NT2/D1 (cell line): Measurements from ENCODE around the gene ST8SIA6.

Source experiments
- DNase-seq: peaks from one replicate; pipeline ENCODE4 v3.0.0-alpha.2; 2011; ENCODE audit warnings: low read depth, low spot score
- H3K27me3 ChIP-seq: 2 replicates; pipeline ENCODE4 v1.6.0; 2011; ENCODE audit warnings: mild to moderate bottlenecking; ENCODE audit not compliant: insufficient read length, insufficient read depth
- H3K36me3 ChIP-seq: 2 replicates; pipeline ENCODE4 v1.6.1; 2011; ENCODE audit warnings: mild to moderate bottlenecking, low read length, mixed read lengths; ENCODE audit not compliant: insufficient read depth, insufficient read length
- H3K4me1 ChIP-seq: 2 replicates; pipeline ENCODE4 v1.5.1; 2011; ENCODE audit not compliant: insufficient read depth, insufficient read length
- H3K4me3 ChIP-seq: 2 replicates; pipeline ENCODE4 v1.5.1; 2011; ENCODE audit warnings: low read depth; ENCODE audit not compliant: insufficient read length
- H3K9ac ChIP-seq: 2 replicates; pipeline ENCODE4 v1.6.0; 2011; ENCODE audit warnings: low read depth; ENCODE audit not compliant: insufficient read length
- H3K9me3 ChIP-seq: 2 replicates; pipeline ENCODE4 v1.5.1; 2011; ENCODE audit warnings: mild to moderate bottlenecking, low read length; ENCODE audit not compliant: insufficient read depth
- SUZ12 ChIP-seq: IDR thresholded peaks from 2 replicates; pipeline ENCODE4 v1.6.1; 2011; ENCODE audit not compliant: insufficient read length, insufficient read depth; ENCODE audit errors: extremely low read depth
- YY1 ChIP-seq: IDR thresholded peaks from 2 replicates; pipeline ENCODE4 v1.6.1; 2011; ENCODE audit not compliant: insufficient read length, insufficient read depth
- ZNF274 ChIP-seq: IDR thresholded peaks from 2 replicates; pipeline ENCODE4 v1.6.1; 2011; ENCODE audit warnings: mild to moderate bottlenecking, low read depth, low read length

ST8SIA6 gene

DNA sequence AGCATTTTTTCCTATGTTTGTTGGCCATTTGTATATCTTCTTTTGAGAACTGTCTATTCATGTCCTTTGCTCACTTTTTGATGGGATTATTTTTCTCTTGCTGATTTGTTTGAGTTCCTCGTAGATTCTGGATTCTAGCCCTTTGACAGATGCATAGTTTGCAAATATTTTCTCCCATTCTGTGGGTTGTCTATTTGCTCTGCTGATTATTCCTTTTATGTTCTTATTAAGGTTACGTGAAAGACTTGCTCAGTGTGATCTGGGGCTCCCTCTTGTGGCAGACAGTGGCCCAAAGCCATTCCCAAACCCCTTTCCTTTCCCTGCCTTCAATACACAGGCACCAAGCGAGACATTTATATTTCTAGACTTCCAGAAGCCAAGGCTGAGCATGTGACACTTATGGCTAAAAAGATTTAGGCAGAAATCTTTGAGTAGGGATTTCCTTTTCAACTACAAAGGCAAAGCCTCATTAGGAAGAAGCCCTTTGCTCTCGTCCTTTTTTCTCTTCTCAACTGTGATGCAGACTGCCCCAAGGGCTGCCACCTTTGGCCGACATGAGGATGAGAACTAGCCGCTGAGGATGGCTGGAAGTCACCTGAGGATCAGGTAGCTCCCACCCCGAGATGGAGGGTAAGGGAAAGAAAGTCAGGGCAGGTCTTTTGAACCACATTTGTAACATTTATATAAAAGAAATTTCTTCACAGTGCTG, 23.6 kb downstream of the ST8SIA6 start:
- peak; percentile 30 for DNase-seq

DNA sequence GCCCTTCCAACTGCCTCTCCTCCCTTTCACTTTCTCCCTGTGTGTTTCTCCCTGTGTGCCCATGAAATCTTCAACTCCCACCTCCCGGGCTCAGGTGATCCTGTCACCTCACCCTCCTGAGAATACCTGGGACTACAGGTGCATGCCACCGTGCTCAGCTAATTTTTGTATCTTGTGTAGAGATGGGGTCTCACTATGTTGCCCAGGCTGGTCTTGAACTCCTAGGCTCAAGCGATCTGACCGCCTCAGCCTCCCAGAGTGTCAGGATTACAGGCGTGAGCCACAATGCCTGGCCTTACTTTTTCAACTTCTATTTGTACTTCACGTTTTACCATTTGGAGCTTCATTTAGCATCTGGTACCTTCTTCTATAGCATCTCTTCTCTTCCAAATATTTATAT, 24.9 kb downstream of the ST8SIA6 start:
- Histone ChIP-seq H3K4me1 (peaks cover 2% of the 10 kb centered on the region), H3K4me3 (no peak overlapping the region), H3K9ac (no peak overlapping the region), H3K36me3 (peaks cover 4% of the 10 kb centered on the region), H3K27me3 (no peaks in the 10 kb centered on the region), H3K9me3 (no peaks in the 10 kb centered on the region)
- DNase-seq: no peak
- TF ChIP-seq YY1: no peak
- TF ChIP-seq SUZ12: no peak
- TF ChIP-seq ZNF274: no peak

More for the DNA sequence above, 23.6 kb downstream of the ST8SIA6 start:
- no peak overlapping the region for H3K9ac ChIP-seq
- H3K9me3 ChIP-seq: no peaks in the 10 kb centered on the region
- no peak overlapping the region for H3K4me3 ChIP-seq
- TF ChIP-seq ZNF274: no peak
- TF ChIP-seq YY1: no peak
- no peak for TF ChIP-seq SUZ12
- peaks cover 2% of the 10 kb centered on the region for H3K4me1 ChIP-seq
- H3K27me3 ChIP-seq: no peaks in the 10 kb centered on the region
- H3K36me3 ChIP-seq: peaks cover 4% of the 10 kb centered on the region

DNA sequence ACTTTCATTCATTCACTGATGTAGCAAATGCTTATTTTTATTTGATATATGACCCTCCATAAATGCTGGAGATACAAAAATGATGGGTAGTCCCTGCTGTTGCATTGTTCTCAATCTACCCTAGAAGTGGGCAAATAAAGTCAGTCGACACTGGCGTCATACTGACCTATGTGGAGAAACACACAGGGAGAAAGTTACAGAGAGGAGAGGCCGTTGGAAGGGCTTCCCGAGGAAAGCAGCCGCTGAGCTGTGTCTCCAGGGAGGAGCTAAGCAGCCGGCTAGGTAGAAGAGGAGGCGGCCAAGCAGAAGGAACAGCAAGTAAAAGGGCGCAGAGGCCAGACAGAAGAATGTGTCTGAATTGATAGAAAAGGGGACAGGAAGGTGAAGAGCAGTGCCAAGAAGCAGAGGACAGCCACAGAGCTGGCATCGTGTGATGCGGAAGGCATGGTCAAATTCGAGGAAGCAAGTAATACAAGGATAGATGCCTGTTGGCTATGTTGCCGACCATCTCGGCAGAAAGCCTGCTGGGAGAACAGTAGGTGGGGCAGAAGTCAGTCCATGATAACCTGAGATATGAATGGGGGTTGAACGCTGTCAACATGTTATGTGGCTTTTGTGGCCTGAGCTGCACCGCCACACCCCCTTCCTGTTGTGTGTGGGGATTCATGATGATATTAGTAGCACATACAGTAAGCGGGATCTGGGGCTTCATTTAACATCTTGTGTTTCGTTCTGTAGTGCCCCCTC, 25.9 kb downstream of the ST8SIA6 start:
- Histone ChIP-seq H3K27me3 (no peaks in the 10 kb centered on the region), H3K4me3 (no peak overlapping the region), H3K9ac (no peak overlapping the region), H3K4me1 (peaks cover 2% of the 10 kb centered on the region), H3K9me3 (no peaks in the 10 kb centered on the region), H3K36me3 (peaks cover 4% of the 10 kb centered on the region)
- no peak for DNase-seq
- TF ChIP-seq YY1: no peak
- no peak for TF ChIP-seq SUZ12
- TF ChIP-seq ZNF274: no peak

DNA sequence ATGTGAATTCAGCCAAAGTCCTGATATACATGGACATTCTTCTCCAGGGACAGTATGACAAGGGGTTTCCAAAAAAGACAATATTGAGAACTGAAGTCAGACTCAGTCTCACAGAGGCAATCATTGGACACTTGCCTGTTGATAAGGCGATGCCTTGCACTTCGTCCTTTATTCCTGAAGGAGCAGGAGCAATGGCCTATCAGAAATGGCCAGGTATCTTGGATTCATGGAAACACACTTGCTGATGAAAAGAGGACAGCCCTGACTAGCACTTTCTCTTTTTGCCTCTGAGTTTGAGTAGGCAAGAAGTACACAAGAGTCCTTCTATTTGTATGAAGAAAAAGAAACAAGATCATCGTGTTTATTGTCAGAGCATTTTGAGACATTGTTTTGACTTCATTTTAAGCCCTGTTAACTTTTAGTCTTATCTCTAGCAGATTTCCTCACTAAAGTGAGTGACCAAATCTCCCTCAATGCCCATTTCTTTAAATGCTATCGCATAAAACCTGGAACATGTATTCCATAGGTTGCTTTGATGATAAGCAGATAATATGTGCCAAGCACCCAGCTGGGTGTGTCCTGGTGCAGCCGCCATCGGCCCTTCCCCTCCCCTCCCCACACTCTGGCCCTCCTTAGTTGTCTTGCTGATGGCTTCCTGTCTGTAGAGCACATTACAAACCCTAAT, 26.6 kb downstream of the ST8SIA6 start:
- H3K4me1 ChIP-seq: peaks cover 2% of the 10 kb centered on the region
- H3K9me3 ChIP-seq: no peaks in the 10 kb centered on the region
- TF ChIP-seq YY1 (no peak), ZNF274 (no peak), SUZ12 (no peak)
- peaks cover 4% of the 10 kb centered on the region for H3K36me3 ChIP-seq
- H3K9ac ChIP-seq: no peak overlapping the region
- no peak overlapping the region for H3K4me3 ChIP-seq
- no peaks in the 10 kb centered on the region for H3K27me3 ChIP-seq
- DNase-seq: no peak

DNA sequence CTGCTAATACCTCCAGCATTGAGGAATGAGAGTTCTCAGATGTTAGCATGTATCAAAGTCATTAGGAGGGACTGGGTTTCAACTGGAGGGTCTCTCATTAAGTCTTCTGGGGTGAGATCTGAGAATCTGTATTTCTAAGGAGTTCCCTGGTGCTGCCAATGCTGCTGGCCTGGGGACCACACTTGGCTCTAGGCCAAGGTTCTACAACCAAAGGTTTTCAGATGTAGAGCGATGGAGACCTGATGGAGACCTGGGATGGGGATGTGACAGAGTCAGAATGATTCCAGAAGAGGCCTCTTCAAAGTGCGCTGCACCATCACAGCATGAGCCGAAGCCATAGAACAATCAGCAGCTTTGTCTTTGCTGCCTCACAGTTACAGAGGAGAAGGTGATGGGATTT, 27.2 kb downstream of the ST8SIA6 start:
- no peak for DNase-seq
- H3K4me1 ChIP-seq: peaks cover 2% of the 10 kb centered on the region
- no peak overlapping the region for H3K4me3 ChIP-seq
- no peak overlapping the region for H3K9ac ChIP-seq
- peaks cover 4% of the 10 kb centered on the region for H3K36me3 ChIP-seq
- H3K9me3 ChIP-seq: no peaks in the 10 kb centered on the region
- no peaks in the 10 kb centered on the region for H3K27me3 ChIP-seq
- TF ChIP-seq SUZ12 (no peak), ZNF274 (no peak), YY1 (no peak)

DNA sequence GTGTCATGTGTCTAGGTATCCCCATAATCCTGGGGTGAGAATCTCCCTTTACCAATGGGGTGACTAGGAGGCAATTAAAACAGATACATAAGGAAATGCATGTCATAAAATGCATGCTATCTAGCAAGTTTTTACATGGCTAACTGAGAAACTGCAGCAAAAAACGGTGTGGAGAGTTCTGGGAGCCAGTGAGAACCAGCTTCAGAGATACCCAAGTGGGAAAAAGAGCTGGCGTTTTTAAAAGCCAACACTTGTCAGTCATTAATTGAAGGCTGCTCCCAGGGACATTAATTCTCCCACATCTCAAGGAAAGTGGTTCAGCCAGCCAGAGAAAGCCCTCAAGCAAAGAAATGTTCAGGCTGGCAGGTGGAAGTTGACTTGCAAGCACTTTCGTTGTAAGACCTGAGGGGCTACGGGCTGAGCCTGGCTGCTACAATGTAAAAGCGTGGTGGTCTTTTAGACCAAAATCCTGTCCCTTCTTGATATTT, 28.1 kb downstream of the ST8SIA6 start:
- H3K4me1 ChIP-seq: peaks cover 2% of the 10 kb centered on the region
- no peak overlapping the region for H3K4me3 ChIP-seq
- DNase-seq: no peak
- TF ChIP-seq ZNF274 (no peak), YY1 (no peak), SUZ12 (no peak)
- no peaks in the 10 kb centered on the region for H3K9me3 ChIP-seq
- peaks cover 4% of the 10 kb centered on the region for H3K36me3 ChIP-seq
- no peak overlapping the region for H3K9ac ChIP-seq
- no peaks in the 10 kb centered on the region for H3K27me3 ChIP-seq
